GM12878 (cell line): ENCODE data around the gene ALPP. TPM values are rescaled to one million over a fixed set of nuclear protein-coding genes. Genes with fewer than 3 reads are reported as not detected.

Source experiments
- CREB1 ChIP-seq: IDR thresholded peaks from 2 replicates; pipeline ENCODE4 v1.6.1; 2012; ENCODE audit warnings: low read depth, mild to moderate bottlenecking, inconsistent platforms
- ELK1 ChIP-seq: IDR thresholded peaks from 2 replicates; pipeline ENCODE4 v1.6.1; 2012; ENCODE audit warnings: low read depth, low read length, improper control_type of control experiment
- EZH2 ChIP-seq: IDR thresholded peaks from 2 replicates; pipeline ENCODE4 v1.6.1; 2012; ENCODE audit warnings: low read depth, mild to moderate bottlenecking, control low read depth, inconsistent platforms, low read length, borderline replicate concordance; ENCODE audit not compliant: control insufficient read depth
- KAT2A ChIP-seq: conservative IDR thresholded peaks from 2 replicates; pipeline ENCODE4 v1.6.1; 2011; ENCODE audit warnings: low read depth, low read length; ENCODE audit not compliant: control insufficient read depth
- MTA2 ChIP-seq: fragments of 450-650 bp; IDR thresholded peaks from 2 replicates; pipeline ENCODE4 v1.6.1; 2016; ENCODE audit warnings: low read depth, mild to moderate bottlenecking, moderate library complexity
- REST ChIP-seq: IDR thresholded peaks from 2 replicates; pipeline ENCODE4 v1.6.1; 2012; ENCODE audit warnings: mild to moderate bottlenecking, low read depth, low read length
- SRF ChIP-seq, 2 experiments: IDR thresholded peaks; 2 replicates each; pipeline ENCODE4 v1.6.1; 2011; ENCODE audit warnings: low read depth in 2 of 2, low read length in 2 of 2, mild to moderate bottlenecking in 1 of 2, moderate library complexity in 1 of 2
- TBL1XR1 ChIP-seq: IDR thresholded peaks from 2 replicates; pipeline ENCODE4 v1.6.1; 2012; ENCODE audit warnings: low read depth, low read length, improper control_type of control experiment
- ZBTB33 ChIP-seq: fragments of 450-650 bp; IDR thresholded peaks from 2 replicates; pipeline ENCODE4 v1.6.1; 2017; ENCODE audit warnings: mild to moderate bottlenecking
- ZNF217 ChIP-seq: fragments of 450-650 bp; IDR thresholded peaks from 2 replicates; pipeline ENCODE4 v1.6.1; 2017; ENCODE audit warnings: antibody characterized with exemption, mild to moderate bottlenecking
- polyA plus RNA-seq, 11 experiments: library from polyadenylated mRNA; depleted of rRNA in 4 of 11; unstranded in 6 of 11; stranded (reverse) in 5 of 11; fragments of >200 nt; fragmentation: Nextera tagmentation in 4 of 11; fragmentation: Illumina TruSeq in 1 of 11; extraction: Ambion mirVana in 4 of 11; extraction: Trizol in 1 of 11; gene quantifications; 1 replicate in 1 of 11; 2 replicates in 10 of 11; pipeline versions ENCODE4 v1.2.1 to v1.2.3, GENCODE V29; 2011 to 2016; ENCODE audit warnings: inconsistent platforms in 2 of 11, missing spikeins in 2 of 11, low read depth in 1 of 11
- total RNA-seq, 4 experiments: library from RNA; depleted of rRNA in 3 of 4; stranded (reverse); fragments of >200 nt in 3 of 4; fragmentation: Illumina TruSeq in 1 of 4; extraction: Trizol in 1 of 4; gene quantifications; 2 replicates each; pipeline versions ENCODE4 v1.2.1 to v1.2.3, GENCODE V29; 2013 to 2021
- TF ChIP-seq, protein P1 (sequence below): IDR thresholded peaks from 2 replicates; pipeline ENCODE4 v1.6.1; 2012; ENCODE audit warnings: low read depth, low read length, improper control_type of control experiment

Gene ALPP
- total and polyA plus RNA-seq, 10 of the 15 experiments (the other 5 are each of a cell fraction or from before 2014, with no cell fraction given): 0.21 TPM; not detected in 9

GRCh38 chr2:232338759-232339106, 39.8 kb upstream of the ALPP start (continued):
- no peak for TF ChIP-seq MTA2
- TF ChIP-seq TBL1XR1: no peak
- TF ChIP-seq, protein P1, sequence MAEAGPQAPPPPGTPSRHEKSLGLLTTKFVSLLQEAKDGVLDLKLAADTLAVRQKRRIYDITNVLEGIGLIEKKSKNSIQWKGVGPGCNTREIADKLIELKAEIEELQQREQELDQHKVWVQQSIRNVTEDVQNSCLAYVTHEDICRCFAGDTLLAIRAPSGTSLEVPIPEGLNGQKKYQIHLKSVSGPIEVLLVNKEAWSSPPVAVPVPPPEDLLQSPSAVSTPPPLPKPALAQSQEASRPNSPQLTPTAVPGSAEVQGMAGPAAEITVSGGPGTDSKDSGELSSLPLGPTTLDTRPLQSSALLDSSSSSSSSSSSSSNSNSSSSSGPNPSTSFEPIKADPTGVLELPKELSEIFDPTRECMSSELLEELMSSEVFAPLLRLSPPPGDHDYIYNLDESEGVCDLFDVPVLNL: no peak
- no peak for TF ChIP-seq ELK1
- no peak for TF ChIP-seq SRF (IDR thresholded peaks at IDR 0.05; ENCODE audit: low read depth in 2 of 2, low read length in 2 of 2)
- TF ChIP-seq CREB1: no peak
- no peak for TF ChIP-seq REST
- TF ChIP-seq EZH2: no peak
- no peak for TF ChIP-seq KAT2A
- no peak for TF ChIP-seq ZNF217
- no peak for TF ChIP-seq ZBTB33
